Measurements from ENCODE around the gene IFNA21.
A peak's percentile ranks its signal among the peaks of the same experiment; 100 is the strongest.
"Not testable (repeated sequence)": the region's sequence is repeated elsewhere in the genome, so short reads cannot be mapped to it uniquely, and the experiment has no call there.

The IFNA21 gene

DNA sequence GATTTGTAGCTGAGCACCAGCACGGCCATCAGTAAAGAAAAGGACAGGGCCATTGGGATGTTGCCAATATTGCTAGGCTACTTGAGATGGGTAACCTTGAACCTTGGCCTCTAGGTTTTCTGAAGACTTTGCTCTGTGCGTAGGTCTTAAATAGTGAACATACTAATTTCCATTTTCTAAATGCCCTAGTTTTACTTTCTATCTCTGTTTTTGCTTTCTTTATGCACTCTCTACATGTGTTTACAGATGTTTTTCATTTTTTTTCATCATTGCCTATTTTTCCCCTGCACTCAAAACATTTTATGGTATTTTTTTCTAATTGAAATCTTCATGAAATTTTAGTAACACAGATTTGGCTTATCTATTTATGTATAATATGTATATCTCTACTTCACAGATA, at the start of gene IFNA21:
TSS of gene IFNA21 (minus strand) at position 101 of the 400 bp plus-strand sequence. CDS start at position 53, 48 bp downstream.
- DNase-seq, result not testable (repeated sequence)

DNA sequence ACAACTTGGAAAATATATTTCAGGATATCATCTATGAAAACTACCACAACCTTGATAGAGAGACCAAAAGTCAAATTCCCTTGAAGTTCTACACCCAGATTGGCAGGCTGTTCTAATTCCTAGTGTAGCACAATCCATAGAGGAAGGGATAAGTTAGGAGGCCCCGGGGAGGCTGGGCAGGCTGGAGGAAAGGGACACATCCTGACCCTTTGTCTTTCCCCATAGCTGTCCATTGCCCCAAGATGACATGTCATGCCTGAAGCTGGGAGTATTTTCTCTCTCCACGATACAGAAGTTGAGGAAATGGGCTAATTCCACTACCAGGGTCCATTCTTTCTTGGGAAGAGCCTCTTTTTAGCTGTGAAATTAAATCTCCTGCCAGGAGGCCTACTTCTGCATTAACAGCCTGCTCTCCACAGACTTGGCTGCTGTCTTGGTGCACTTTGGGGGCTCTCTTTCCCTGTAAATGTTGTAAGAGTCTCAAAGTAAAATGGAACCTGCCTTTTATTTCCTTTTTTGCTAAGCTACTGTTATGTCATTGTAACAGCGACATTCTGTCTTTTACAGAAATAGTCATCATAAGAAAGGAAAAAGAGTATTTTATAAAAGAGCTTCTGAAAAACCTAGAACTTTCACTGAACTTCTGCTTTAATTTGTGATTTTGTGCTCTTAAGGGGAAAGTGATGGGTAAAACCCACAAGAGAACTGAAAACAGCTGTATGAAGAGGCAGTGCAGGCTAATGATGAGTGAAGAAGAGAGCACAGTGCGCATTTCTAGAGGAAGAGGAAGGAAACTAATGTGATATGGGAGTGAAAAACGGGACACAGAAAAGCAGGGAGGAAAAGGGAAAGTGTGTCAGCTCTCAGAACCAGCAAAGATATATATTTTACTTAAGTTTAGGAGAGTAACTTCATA, 47.2 kb upstream of the IFNA21 start:
- DNase-seq, result not testable (repeated sequence)

DNA sequence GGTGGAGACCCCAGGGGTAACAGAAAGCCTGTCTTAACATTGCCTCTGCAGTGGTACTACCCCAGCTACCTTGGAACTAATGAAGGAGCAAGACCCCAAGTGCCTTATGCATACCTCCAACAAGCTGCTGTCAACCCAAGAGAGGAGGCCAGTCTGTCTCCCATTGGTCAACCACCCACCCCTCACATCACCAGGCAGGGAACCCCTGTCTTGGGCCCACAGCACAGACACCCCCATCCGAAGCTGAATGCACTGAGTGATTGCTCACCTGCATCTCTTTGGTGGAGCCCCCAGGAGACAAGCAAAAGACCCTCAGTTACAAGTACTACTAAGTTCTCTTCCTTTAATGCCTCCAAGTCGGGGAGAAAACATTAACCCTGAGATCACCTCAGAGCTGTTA, 45.7 kb upstream of the IFNA21 start:
- not testable (repeated sequence) for DNase-seq

DNA sequence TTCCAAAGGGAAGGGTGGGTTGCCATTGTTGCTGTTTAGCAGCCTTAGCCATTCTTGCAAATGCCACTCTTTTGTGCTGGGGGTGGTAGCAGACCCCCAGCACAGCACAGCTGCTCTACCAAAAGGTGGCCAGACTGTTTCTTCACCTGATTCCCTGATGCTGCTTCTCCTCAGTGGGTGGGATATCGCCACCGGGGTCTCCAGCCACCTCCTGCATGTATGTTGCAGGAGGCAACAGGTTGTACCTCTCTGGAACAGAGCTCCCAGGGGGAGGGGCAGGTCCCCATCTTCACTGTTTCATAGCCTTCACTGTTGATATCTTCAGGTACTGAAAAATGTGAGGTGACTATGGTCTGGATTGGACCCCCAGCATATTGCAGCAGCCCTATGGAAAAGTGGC, 44.3 kb upstream of the IFNA21 start:
- DNase-seq, result not testable (repeated sequence)

DNA sequence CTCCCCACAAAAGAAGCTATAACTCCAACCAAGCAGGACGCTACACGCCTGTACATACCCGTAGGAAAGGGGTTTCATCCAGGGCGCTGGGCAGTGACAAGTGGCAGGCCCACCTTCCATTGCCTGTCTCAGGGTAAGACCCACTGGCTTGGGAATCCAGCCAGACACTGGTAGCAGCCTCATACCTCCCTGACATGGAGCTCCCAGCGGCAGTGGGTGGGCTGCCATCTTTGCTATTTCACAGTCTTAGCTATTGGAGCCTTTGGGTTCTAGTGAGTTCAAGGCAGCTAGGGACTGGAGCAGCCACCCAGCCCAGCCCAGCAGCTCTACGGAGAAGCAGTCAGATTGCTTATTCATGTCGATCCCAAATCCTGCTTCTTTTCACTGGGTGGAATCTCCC, 43.9 kb upstream of the IFNA21 start:
- DNase-seq, result no peak

DNA sequence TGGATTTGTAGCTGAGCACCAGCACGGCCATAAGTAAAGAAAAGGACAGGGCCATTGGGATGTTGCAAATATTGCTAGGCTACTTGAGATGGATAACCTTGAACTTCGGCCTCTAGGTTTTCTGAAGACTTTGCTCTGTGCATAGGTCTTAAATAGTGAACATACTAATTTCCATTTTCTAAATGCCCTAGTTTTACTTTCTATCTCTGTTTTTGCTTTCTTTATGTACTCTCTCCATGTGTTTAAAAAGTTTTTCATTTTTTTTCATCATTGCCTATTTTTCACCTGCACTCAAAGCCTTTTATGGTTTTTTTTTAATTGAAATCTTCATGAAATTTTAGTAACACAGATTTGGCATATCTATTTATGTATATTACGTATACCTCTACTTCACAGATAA, 40.6 kb upstream of the IFNA21 start, which contains the start of gene IFNA10:
TSS of gene IFNA10 (minus strand) at position 101 of the 400 bp plus-strand sequence. CDS start at position 55, 46 bp downstream.
- DNase-seq, result not testable (repeated sequence)

DNA sequence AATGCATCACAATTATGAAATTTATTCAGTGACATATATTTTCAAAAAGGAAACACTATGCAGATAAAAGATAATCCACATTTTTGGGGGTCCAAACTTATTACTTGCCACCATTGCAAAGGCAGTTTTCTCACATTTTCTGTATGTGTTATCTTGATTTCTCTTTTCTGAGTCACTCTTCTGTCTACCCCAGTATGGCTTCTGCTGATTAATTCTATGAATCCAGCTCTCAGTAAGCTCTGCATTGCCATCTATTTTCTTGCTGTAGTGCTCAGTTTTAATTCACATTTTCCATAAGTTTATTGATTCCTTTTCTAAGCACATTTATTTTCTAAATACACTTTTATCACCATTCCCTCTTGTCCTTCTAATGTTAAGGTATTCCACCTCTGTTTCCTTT, 38.7 kb upstream of the IFNA21 start:
- no peak for DNase-seq

DNA sequence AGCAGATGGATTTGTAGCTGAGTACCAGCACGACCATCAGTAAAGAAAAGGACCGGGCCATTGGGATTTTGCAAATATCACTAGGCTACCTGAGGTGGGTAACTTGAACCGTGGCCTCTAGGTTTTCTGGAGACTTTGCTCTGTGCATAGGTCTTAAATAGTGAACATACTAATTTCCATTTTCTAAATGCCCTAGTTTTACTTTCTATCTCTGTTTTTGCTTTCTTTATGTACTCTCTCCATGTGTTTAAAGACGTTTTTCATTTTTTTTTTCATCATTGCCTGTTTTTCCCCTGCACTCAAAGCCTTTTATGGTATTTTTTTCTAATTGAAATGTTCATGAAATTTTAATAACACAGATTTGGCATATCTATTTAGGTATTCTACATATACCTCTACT, 35.6 kb upstream of the IFNA21 start, which contains the start of gene IFNA7:
TSS of gene IFNA7 (minus strand) at position 101 of the 400 bp plus-strand sequence. CDS start at position 61, 40 bp downstream.
- not testable (repeated sequence) for DNase-seq

DNA sequence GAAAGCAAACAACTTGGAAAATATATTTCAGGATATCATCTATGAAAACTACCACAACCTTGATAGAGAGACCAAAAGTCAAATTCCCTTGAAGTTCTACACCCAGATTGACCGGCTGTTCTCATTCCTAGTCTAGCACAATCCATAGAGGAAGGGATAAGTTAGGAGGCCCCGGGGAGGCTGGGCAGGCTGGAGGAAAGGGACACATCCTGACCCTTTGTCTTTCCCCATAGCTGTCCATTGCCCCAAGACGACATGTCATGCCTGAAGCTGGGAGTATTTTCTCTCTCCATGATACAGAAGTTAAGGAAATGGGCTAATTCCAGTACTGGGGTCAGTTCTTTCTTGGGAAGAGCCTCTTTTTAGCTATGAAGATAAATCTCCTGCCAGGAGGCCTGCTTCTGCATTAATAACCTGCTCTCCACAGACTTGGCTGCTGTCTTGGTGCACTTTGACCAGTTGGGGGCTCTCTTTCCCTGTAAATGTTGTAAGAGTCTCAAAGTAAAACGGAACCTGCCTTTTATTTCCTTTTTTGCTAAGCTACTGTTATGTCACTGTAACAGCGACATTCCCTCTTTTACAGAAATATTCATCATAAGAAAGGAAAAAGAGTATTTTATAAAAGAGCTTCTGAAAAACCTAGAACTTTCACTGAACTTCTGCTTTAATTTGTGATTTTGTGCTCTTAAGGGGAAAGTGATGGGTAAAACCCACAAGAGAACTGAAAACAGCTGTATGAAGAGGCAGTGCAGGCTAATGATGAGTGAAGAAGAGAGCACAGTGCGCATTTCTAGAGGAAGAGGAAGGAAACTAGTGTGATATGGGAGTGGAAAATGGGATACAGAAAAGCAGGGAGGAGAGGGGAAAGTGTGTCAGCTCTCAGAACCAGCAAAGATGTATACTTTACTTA, 28.7 kb upstream of the IFNA21 start:
- DNase-seq, result peak in 1 of 2 experiments; percentile 6

DNA sequence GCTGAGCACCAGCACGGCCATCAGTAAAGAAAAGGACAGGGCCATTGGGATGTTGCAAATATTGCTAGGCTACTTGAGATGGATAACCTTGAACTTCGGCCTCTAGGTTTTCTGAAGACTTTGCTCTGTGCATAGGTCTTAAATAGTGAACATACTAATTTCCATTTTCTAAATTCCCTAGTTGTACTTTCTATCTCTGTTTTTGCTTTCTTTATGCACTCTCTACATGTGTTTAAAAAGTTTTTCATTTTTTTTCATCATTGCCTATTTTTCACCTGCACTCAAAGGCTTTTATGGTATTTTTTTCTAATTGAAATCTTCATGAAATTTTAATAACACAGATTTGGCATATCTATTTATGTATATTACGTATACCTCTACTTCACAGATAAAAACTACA, 21.0 kb upstream of the IFNA21 start, which contains the start of gene IFNA4:
TSS of gene IFNA4 (minus strand) at position 101 of the 400 bp plus-strand sequence. CDS start at position 45, 56 bp downstream.
- DNase-seq, result not testable (repeated sequence)

DNA sequence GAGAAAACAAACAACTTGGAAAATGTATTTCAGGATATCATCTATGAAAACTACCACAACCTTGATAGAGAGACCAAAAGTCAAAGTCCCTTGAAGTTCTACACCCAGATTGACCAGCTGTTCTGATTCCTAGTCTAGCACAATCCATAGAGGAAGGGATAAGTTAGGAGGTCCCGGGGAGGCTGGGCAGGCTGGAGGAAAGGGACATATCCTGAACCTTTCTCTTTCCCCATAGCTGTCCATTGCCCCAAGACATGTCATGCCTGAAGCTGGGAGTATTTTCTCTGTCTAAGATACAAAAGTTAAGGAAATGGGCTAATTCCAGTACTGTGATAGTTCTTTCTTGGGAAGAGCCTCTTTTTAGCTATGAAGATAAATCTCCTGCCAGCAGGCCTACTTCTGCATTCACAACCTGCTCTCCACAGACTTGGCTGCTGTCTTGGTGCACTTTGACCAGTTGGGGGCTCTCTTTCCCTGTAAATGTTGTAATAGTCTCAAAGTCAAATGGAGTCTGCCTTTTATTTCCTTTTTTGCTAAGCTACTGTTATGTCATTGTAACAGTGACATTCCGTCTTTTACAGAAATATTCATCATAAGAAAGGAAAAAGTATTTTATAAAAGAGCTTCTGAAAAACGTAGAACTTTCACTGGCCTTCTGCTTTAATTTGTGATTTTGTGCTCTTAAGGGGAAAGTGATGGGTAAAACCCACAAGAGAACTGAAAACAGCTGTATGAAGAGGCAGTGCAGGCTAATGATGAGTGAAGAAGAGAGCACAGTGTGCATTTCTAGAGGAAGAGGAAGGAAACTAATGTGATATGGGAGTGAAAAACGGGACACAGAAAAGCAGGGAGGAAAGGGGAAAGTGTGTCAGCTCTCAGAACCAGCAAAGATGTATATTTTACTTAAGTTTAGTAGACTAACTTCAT, 16.6 kb upstream of the IFNA21 start:
- peak in 1 of 2 experiments; percentile 52 for DNase-seq

DNA sequence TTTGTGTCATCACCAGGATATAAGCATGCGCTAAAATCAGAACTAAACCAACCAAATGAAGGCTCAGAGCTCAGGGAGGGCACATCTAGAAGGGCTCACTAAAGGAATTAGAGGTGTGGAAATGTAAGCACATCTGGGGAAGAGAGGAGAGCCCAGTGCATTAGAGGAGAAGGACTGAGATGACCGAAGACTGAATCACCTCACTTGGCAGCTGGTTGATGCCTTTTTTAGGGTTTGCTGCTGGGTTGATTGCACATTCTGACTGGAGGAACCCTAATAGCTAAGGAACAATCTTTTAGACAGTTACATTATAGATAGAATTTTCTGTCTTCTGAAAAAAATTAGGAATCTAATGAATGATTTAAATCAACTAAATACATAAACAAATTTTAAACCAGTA, 8.2 kb upstream of the IFNA21 start:
- DNase-seq, result no peak

DNA sequence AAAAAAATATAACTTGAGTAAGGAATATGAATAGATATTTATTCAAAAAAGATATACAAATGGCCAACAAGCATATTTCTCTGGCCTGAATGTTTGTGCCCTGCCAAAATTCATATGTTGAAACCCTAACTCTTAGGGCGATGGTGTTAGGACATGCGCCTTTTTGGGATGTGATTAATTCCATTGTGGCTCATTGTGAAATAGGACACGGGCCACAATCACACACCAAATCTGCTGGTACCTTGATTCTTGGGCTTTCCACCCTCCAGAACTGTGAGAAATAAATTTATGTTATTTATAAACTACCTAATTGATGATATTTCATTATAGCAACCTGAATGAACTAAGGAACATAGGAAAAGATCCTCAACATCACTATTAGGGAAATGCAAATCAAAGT, 5.7 kb upstream of the IFNA21 start:
- DNase-seq, result no peak

DNA sequence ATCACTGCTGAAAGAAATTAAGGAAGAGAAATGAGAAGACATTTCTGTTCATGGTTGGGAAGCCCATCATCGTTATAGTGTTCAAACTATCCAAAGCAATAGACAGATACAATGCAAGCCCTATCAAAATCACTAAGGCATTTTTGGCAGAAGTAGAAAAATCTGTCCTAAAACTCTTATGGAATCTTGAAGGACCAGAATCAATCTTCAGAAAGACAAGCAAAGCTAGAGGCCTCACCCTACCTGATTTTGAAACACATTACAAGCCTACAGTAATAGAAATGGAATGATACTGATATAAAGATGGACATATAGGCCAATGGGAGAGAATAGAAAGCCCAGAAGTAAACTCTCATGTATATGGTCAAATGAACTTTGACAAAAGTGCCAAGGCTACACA, 4.9 kb upstream of the IFNA21 start:
- no peak for DNase-seq

DNA sequence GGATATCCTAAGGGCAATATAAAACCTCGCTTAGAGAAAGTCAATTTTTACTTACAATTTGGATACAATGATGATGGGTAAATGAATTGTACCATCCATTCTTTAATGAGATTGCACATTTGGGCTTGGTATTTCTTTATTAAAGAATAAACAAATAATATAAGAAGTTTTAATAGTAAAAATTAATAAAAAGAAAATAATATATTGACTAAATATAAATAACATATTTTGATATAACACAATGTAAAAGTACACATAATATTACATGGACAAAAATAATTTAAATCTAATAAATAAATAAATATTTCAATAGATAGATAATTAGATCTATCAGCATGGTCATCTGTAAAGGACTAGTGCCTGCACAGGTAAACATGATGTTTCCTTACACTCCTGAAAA, 944 bp downstream of the IFNA21 start:
- no peak for DNase-seq

DNA sequence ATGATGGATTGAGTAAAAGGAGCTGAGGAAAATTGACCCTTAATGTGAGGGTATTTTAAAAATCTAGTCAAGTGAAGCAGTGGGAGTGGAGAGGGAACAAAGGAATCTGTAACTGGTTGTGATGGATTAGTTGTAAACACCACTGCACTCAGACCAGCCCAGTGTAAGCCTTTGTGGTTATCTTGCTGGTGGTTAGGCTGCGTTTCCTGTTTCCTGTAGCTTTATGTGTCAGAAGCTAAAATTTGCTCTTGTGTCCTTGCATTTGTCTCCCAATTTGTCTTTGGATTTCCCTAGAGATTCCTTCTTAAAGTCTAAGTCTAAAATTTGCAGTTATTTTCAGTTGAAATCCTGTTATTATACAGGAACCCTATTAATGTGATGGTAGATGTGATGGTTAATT, 6.3 kb downstream of the IFNA21 start:
- DNase-seq, result no peak

DNA sequence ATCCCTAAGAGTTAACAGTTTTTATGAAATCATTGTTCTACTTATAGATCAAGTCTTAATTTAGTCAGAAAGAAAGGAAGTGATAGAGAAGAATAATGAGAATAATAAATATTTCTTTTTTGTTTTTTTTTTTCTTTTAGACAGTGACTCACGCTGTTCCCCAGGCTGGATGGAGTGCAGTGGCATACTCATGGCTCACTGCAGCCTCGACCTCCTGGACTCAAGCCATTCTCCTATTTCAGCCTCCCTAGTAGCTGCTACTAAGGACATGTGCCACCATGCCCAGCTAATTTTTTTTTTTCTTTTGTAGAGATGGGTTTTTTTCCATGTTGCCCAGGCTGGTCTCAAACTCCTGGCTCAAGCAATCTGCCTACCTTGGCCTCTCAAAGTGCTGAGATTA, 11.0 kb downstream of the IFNA21 start:
- no peak for DNase-seq

DNA sequence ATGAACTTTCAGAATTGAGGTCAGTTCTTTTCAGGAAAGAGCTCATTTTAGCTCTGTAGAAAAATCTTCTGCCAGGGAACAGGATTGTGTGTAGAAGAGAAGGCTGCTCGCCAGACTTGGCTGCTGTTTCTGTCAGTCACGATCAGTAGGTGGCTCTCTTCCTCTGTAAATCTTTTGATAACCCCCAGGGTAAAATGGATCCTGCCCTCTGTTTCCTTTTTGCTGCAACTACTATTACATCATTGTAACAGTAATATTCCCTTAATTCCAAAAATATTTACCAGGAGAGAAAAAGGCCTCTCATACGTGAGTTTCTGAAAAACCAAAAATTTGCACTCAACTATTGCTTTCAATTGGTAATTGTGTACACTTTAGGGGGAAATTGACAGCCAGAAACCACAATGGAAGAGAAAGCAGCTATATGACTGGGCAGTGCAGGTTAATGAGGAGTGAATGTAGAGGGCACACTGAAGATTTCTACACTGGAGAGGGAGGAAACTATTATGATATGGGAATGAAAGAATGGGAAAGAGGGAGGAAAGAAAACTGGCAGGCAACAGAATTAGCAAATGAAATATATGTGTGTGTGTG, 12.3 kb downstream of the IFNA21 start:
- DNase-seq, result peak in 1 of 2 experiments; percentile 19

DNA sequence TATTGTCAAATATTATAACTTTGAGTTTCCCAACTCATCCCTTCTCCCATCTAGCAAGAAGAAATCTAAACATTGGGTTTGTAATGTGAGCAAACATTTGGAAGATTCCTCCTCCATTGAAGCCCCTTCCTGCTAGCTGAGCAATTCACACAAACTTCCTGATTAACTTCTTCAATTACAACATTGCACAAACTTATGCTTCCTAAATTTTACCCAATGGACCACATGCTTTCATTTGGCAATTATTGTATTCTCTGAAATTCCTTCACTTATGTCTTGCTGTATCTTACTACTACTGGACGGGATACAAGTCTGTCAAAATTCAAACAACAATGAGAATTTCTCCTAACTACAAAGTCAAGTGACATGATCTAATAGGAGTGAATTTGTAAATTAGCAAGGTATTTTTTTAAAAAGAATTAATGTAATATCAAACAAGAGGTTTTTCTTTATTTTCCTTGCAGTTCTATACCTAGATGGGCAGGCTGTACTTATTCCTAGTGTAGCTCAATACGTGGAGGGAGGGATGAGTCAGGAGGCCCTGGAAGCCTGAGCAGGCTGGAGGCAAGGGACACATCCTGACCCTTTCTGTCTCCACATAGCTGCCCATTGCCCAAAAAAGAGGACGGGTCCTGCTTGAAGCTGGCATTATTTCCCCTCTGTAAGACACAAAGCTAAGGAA, 13.0 kb downstream of the IFNA21 start:
- DNase-seq, result no peak

DNA sequence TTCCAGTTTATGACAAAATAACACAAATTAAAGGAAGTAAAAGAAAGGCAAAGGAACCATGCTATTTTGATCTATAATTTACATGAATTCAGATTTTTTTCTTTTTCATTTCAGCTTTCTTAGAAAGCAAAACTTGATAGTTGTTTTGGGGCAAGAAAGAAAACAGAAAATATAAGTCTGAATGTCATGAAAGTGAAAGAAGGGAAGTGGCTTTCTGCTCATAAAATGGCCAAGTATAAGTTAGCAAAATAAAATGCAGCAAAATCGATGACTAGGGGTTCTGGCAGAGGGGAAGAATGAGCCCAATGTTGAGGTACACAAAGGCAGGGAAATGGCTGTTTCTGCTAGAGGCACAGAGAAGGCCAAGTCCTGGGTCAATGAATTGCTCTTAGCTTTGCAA, 21.9 kb downstream of the IFNA21 start:
- no peak for DNase-seq

DNA sequence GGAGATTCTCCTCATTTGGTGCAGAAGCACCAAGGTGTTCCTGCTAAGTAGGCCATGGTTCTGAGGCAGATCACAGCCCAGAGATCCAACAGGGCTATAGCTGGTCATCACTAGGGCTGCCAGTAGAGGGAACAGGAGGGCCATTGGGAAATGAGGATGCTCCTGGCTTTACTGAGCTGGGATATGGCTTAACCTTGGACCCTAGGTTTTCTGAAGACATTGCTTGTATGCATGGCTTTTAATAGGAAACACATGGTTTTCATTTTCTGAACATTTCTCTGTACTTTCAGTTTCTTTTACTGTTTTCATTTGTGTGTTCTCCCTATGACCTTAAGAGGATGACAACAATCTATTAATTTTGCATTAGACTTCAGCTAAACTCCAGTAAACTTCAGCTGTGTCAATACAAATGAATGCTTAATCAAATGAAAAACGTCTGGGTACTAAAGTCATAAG, 25.0 kb downstream of the IFNA21 start, which contains the start of gene IFNW1:
TSS of gene IFNW1 (minus strand) at position 406 of the 456 bp plus-strand sequence. CDS start at position 144, 262 bp downstream.
- no peak for DNase-seq

All from NCI-H446 (cell line).